B cell (primary cell): ENCODE data around the gene WNT9A.

Source experiments
- CTCF ChIP-seq: fragments of 200-600 bp; IDR thresholded peaks from one replicate; pipeline ENCODE4 v1.8.0; 2022; ENCODE audit warnings: antibody characterized with exemption, mild to moderate bottlenecking
- EZH2 ChIP-seq: IDR thresholded peaks from 2 replicates; pipeline ENCODE4 v1.6.1; 2012; ENCODE audit warnings: borderline replicate concordance, low read depth, mild to moderate bottlenecking, moderate library complexity, low read length; ENCODE audit not compliant: insufficient read depth, poor library complexity, severe bottlenecking

- no peak for TF ChIP-seq CTCF
- no peak for TF ChIP-seq EZH2
Observed at GRCh38 chr1:227919906-227920305, 27.8 kb downstream of the WNT9A start.
